PC-9 (cell line): ENCODE measurements around the gene JMJD8. TPM values are rescaled to one million over a fixed set of nuclear protein-coding genes. Genes with fewer than 3 reads are reported as not detected.

Experiments
- BruUV-seq: library from RNA; stranded (reverse); fragments of 400-500 nt; replicated peaks from 2 replicates; lab custom pipeline; 2021; lab: Mats Ljungman, UMichigan
- CTCF ChIA-PET: fragments of 300-600 bp; sonication (Branson Sonifier 250); formaldehyde crosslinking; loops from one replicate; lab custom pipeline; 2022; ENCODE audit warnings: antibody characterized with exemption; lab: Charles Lee
- POLR2A ChIA-PET: fragments of 300-600 bp; sonication (Branson Sonifier 250); formaldehyde crosslinking; loops from one replicate; lab custom pipeline; 2022; ENCODE audit warnings: antibody characterized with exemption; ENCODE audit not compliant: unreplicated experiment; lab: Charles Lee
- DNase-seq, 2 experiments: peaks; one replicate each; pipeline versions ENCODE4 v3.0.0 to v3.0.0-alpha.2; 2015 to 2022; ENCODE audit warnings: mixed read lengths in 1 of 2
- H2AFZ ChIP-seq: fragments of 200-600 bp; sonication (generic); 2 replicates; pipeline ENCODE4 v1.8.1; 2017; ENCODE audit warnings: antibody characterized with exemption
- H3F3A ChIP-seq: fragments of 200-600 bp; sonication (generic); 2 replicates; pipeline ENCODE4 v1.8.1; 2017; ENCODE audit warnings: antibody characterized with exemption, mild to moderate bottlenecking, low read depth; ENCODE audit not compliant: insufficient read depth
- H3K27ac ChIP-seq: fragments of 200-600 bp; sonication (generic); 2 replicates; pipeline ENCODE4 v1.6.1; 2016; ENCODE audit warnings: mixed run types
- H3K27me3 ChIP-seq: fragments of 200-600 bp; sonication (generic); 2 replicates; pipeline ENCODE4 v1.6.1; 2016; ENCODE audit warnings: low read depth, mixed run types; ENCODE audit not compliant: insufficient read depth
- H3K36me3 ChIP-seq: fragments of 200-600 bp; sonication (generic); 2 replicates; pipeline ENCODE4 v1.6.1; 2016; ENCODE audit warnings: low read depth, mixed run types
- H3K4me1 ChIP-seq: fragments of 200-600 bp; sonication (generic); replicated peaks from 2 replicates; pipeline ENCODE4 v1.6.1; 2016; ENCODE audit warnings: mixed run types; ENCODE audit not compliant: insufficient read depth
- H3K4me2 ChIP-seq: fragments of 200-600 bp; sonication (generic); 2 replicates; pipeline ENCODE4 v1.6.1; 2017; ENCODE audit warnings: mixed run types
- H3K4me3 ChIP-seq: fragments of 200-600 bp; sonication (generic); 2 replicates; pipeline ENCODE4 v1.6.1; 2016; ENCODE audit warnings: mixed run types
- H3K79me2 ChIP-seq: fragments of 200-600 bp; sonication (generic); 2 replicates; pipeline ENCODE4 v1.6.1; 2017; ENCODE audit warnings: low read depth, mixed run types
- H3K9me2 ChIP-seq: fragments of 200-600 bp; sonication (generic); 2 replicates; pipeline ENCODE4 v1.8.1; 2017; ENCODE audit warnings: mild to moderate bottlenecking; ENCODE audit not compliant: insufficient read depth
- H3K9me3 ChIP-seq: fragments of 200-600 bp; sonication (generic); 2 replicates; pipeline ENCODE4 v1.8.1; 2016; ENCODE audit warnings: low read depth; ENCODE audit not compliant: insufficient read depth
- H4K20me1 ChIP-seq: fragments of 200-600 bp; sonication (generic); 2 replicates; pipeline ENCODE4 v1.8.1; 2017; ENCODE audit not compliant: insufficient read depth
- CTCF ChIP-seq: fragments of 200-600 bp; sonication (generic); conservative IDR thresholded peaks from 2 replicates; pipeline ENCODE4 v1.6.1; 2017; ENCODE audit warnings: mixed run types, antibody characterized with exemption, mild to moderate bottlenecking, moderate library complexity
- EZH2 ChIP-seq: fragments of 200-600 bp; sonication (generic); IDR thresholded peaks from 2 replicates; pipeline ENCODE4 v1.8.0; 2017; ENCODE audit warnings: antibody characterized with exemption, low read depth
- intact Hi-C: fragments of 100-400 bp; cut with micrococcal nuclease; formaldehyde crosslinking; loops from one replicate; pipeline ENCODE4 v1.10.0; 2022; ENCODE audit not compliant: unreplicated experiment
- total RNA-seq: library from RNA; stranded (reverse); gene quantifications from 2 replicates; pipeline ENCODE4 v1.2.3, GENCODE V29; 2021

Gene JMJD8
- total RNA-seq, 1 experiment from 2014 or later, result 57.4 TPM

DNA sequence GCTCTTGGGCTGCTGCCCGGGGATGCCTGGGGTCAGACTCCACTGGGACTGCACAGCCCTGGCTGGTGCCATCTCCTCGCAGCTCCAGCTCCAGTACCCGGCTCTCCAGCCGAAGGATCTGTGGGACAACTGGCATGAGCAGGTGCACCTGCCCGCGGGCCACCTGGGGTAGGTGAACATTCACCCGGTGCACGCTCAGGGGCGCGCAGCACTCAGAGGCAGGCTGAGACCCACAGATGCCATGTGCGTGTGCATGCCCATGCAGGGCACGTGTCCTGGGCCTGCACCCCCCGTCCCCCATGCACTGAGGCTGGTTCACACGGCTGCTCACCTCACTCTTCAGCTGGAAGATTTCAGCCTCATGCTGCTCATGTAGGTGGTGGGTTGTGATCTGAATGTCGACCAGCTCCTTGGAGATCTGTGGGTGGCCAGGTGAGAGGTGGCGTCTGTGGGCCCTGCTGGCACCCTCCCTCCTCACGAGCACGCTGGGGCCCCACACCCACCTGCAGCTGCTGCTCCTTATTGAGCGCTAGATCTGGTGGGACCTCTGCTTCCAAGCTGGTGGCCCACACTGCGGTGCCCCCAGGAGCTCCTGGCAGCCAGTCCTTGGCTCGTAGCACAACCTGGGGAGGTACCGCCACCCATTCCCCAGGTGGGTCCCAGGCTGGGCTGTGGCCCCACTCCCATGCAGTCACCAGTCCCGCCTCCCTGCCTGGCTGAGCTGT, 41.5 kb upstream of the JMJD8 start:
- CTCF ChIA-PET, result interaction anchor here (0.6 kb wide), 1 partner anchor 256 kb away, joined by 10 read pairs; the partner anchor contains the start of gene SOX8
- no peak overlapping the region for H3K4me3 ChIP-seq
- H3K9me2 ChIP-seq, result no peaks in the 10 kb centered on the region

GRCh38 chr16:725041-725376, 40.9 kb upstream of the JMJD8 start:
- intact Hi-C loops, result no loop called here
- Histone ChIP-seq H2AFZ (no peak overlapping the region), H3K27me3 (no peaks in the 10 kb centered on the region), H3K4me3 (no peak overlapping the region), H3K4me2 (no peak overlapping the region), H3K27ac (no peak overlapping the region), H3K36me3 (no peaks in the 10 kb centered on the region), H4K20me1 (peaks cover 4% of the 10 kb centered on the region; the same call in 1 of the 2 replicates), H3K79me2 (peaks cover 4% of the 10 kb centered on the region; the same call in 1 of the 2 replicates), H3K4me1 (peaks cover 8% of the 10 kb centered on the region), H3K9me3 (no peaks in the 10 kb centered on the region), H3F3A (peaks cover 34% of the 10 kb centered on the region), H3K9me2 (no peaks in the 10 kb centered on the region)
- no peak for TF ChIP-seq CTCF
- no peak for TF ChIP-seq EZH2
- BruUV-seq, result no TSS peak
- DNase-seq, result peak in 1 of 2 experiments; percentile 24
- POLR2A ChIA-PET, result interaction anchor here (1.4 kb wide), 1 partner anchor 29 kb away, joined by 6 read pairs; no protein-coding TSS in a partner anchor
- CTCF ChIA-PET, result no interaction called here

More for the DNA sequence above, 41.5 kb upstream of the JMJD8 start:
- Histone ChIP-seq H2AFZ (no peak overlapping the region), H3K9me3 (no peaks in the 10 kb centered on the region), H3F3A (peaks cover 31% of the 10 kb centered on the region), H3K79me2 (peaks cover 4% of the 10 kb centered on the region; the same call in 1 of the 2 replicates), H3K4me1 (peaks cover 6% of the 10 kb centered on the region; the same call in 1 of the 2 replicates), H3K27me3 (no peaks in the 10 kb centered on the region), H4K20me1 (peaks cover 4% of the 10 kb centered on the region; the same call in 1 of the 2 replicates), H3K36me3 (no peaks in the 10 kb centered on the region), H3K4me2 (no peak overlapping the region), H3K27ac (no peak overlapping the region)
- POLR2A ChIA-PET, result interaction anchor here (0.6 to 1.4 kb wide), 5 partner anchors 11 to 70 kb away, joined by 3 to 6 read pairs (median 3); partner anchors contain the start of genes CHTF18, METRN and RPUSD1
- no peak for DNase-seq
- no TSS peak for BruUV-seq
- intact Hi-C loops, result no loop called here
- TF ChIP-seq CTCF (no peak), EZH2 (no peak)

DNA sequence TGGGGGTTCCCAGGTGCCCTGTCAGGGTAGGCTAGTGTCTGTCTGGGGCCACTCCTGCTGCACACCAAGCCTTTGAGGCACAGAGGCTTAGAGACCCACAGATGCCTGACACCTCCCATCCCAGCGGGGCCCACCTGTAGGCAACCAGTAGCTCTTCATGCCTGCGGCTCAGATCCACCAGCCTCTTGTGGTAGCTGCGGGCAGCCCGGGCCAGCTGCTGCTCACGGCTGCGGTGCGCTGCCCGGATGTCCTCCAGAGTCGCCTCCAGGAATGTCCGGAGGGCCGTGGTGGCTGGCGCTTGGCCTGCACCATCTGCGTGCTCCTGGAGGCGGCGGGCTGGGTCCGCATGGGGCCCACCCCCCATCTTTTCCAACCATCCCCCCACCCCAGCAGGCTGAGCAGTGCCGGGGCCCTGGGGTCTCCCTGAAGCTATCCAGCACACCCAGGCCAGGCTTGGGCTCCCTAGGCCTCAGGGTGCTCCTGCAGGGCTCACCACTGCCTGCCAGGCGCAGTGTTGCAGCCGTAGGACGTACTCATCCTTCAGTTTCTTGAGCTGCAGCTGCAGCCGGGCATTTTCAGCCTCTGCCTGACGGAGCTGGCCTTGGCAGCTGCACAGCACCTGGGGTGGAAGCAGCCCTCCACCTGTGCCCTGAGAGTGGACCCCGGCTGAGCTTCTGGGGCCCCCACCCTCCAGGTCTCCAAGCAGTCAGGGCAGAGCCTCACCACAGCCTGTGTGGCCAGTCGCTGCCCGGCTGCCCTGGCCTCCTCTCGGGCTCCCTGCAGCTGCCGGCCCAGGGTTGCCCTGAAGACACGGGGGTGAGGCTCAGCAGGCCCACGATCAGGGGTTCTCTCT, 40.3 kb upstream of the JMJD8 start:
- Histone ChIP-seq H3K27me3 (no peaks in the 10 kb centered on the region), H3F3A (peaks cover 33% of the 10 kb centered on the region), H2AFZ (no peak overlapping the region), H3K79me2 (peaks cover 4% of the 10 kb centered on the region; the same call in 1 of the 2 replicates), H3K9me3 (no peaks in the 10 kb centered on the region), H3K27ac (no peak overlapping the region), H3K4me3 (no peak overlapping the region), H3K4me1 (peaks cover 14% of the 10 kb centered on the region), H3K4me2 (no peak overlapping the region), H3K9me2 (no peaks in the 10 kb centered on the region), H3K36me3 (no peaks in the 10 kb centered on the region), H4K20me1 (peaks cover 4% of the 10 kb centered on the region; the same call in 1 of the 2 replicates)
- CTCF ChIA-PET, result interaction anchor here (0.7 kb wide), 1 partner anchor 12 kb away, joined by 3 read pairs; no protein-coding TSS in a partner anchor
- BruUV-seq, result TSS peak; percentile 1
- intact Hi-C loops, result no loop called here
- DNase-seq, result peak in 1 of 2 experiments; percentile 32
- POLR2A ChIA-PET, result interaction anchor here (1.4 kb wide), 1 partner anchor 29 kb away, joined by 6 read pairs; no protein-coding TSS in a partner anchor
- TF ChIP-seq CTCF, result no peak
- no peak for TF ChIP-seq EZH2
